Prostate gland (tissue), 2 donors: ENCODE results near the gene RD3L. TPM values are rescaled to one million over a fixed set of nuclear protein-coding genes. Genes with fewer than 3 reads are reported as not detected.
"Not testable (repeated sequence)": the region's sequence is repeated elsewhere in the genome, so short reads cannot be mapped to it uniquely, and the experiment has no call there.

Experiments
- DNase-seq: peaks from one replicate; pipeline ENCODE4 v3.0.0-alpha.2; 2019; ENCODE audit warnings: low spot score
- H3K27ac ChIP-seq, 2 donors: fragments of 200-600 bp; sonication (generic); 2 replicates each; pipeline ENCODE4 v1.5.1; 2017 to 2019
- H3K27me3 ChIP-seq: fragments of 200-600 bp; sonication (generic); replicated peaks from 2 replicates; pipeline ENCODE4 v1.5.1; 2019; ENCODE audit not compliant: insufficient read depth
- H3K36me3 ChIP-seq, 2 donors: fragments of 200-600 bp; sonication (generic); 1 replicate in 1 of 2; 2 replicates in 1 of 2; pipeline versions ENCODE4 v1.5.1 to v1.8.1; 2017 to 2019
- H3K4me1 ChIP-seq: fragments of 200-600 bp; sonication (generic); replicated peaks from 2 replicates; pipeline ENCODE4 v1.5.1; 2019
- H3K4me3 ChIP-seq, 2 donors: fragments of 200-600 bp; sonication (generic); 2 replicates each; pipeline ENCODE4 v1.5.1; 2017 to 2019
- H3K9me3 ChIP-seq: fragments of 200-600 bp; sonication (generic); 2 replicates; pipeline ENCODE4 v1.5.1; 2017
- CTCF ChIP-seq, 4 experiments: fragments of 200-600 bp in 2 of 4; fragments of 450-650 bp in 2 of 4; sonication (generic) in 2 of 4; IDR thresholded peaks; 1 replicate in 3 of 4; 2 replicates in 1 of 4; pipeline ENCODE4 v1.5.1; 2016 to 2019; ENCODE audit warnings: antibody characterized with exemption in 4 of 4, mild to moderate bottlenecking in 2 of 4, moderate library complexity in 2 of 4
- POLR2A ChIP-seq: fragments of 450-650 bp; IDR thresholded peaks from one replicate; pipeline ENCODE4 v1.6.1; 2016; ENCODE audit warnings: antibody characterized with exemption, mild to moderate bottlenecking
- POLR2AphosphoS5 ChIP-seq: sonication (generic); formaldehyde crosslinking; IDR thresholded peaks from one replicate; pipeline ENCODE4 v1.6.1; 2017; ENCODE audit warnings: antibody characterized with exemption
- WGBS: methylation state at CpG from one replicate; pipeline ENCODE4 v1.1.5; 2018; 5-methylcytosine and 5-hydroxymethylcytosine counted together
- intact Hi-C: fragments of 100-400 bp; cut with DNase I; formaldehyde crosslinking; loops from one replicate; pipeline ENCODE4 v1.14.2; 2022
- total RNA-seq, 2 donors: library from RNA; depleted of rRNA; stranded (reverse); fragments of >200 nt; gene quantifications; one replicate each; pipeline ENCODE4 v1.1.0, GENCODE V29; 2016

Gene RD3L
- total RNA-seq: not detected

GRCh38 chr14:103941973-103942736 is at the start of gene RD3L:
TSS of gene RD3L (minus strand) at chr14:103942529. CDS start at chr14:103941695, 834 bp downstream.
- no peaks in the 10 kb centered on the region for H3K9me3 ChIP-seq
- TF ChIP-seq CTCF (IDR thresholded peaks at IDR 0.05) (no peak), POLR2A (no peak), POLR2AphosphoS5 (no peak)
- intact Hi-C loops: no loop called here
- no peak for DNase-seq
- H3K4me1 ChIP-seq: no peaks in the 10 kb centered on the region
- no peaks in the 10 kb centered on the region for H3K36me3 ChIP-seq
- H3K4me3 ChIP-seq: no peak within 1 kb of the TSS
- H3K27ac ChIP-seq: no peak within 1 kb of the TSS
- H3K27me3 ChIP-seq: no peaks in the 10 kb centered on the region
- 73% methylated on average over 14 of the region's 14 CpGs for WGBS

- Histone ChIP-seq H3K27ac (no peak overlapping the region), H3K4me1 (no peaks in the 10 kb centered on the region), H3K4me3 (no peak overlapping the region), H3K36me3 (no peaks in the 10 kb centered on the region), H3K9me3 (no peaks in the 10 kb centered on the region), H3K27me3 (no peaks in the 10 kb centered on the region)
- intact Hi-C loops: no loop called here
- TF ChIP-seq CTCF (IDR thresholded peaks at IDR 0.05): no peak
- TF ChIP-seq POLR2A: no peak
- no peak for TF ChIP-seq POLR2AphosphoS5
- WGBS: 96% methylated on average over 4 of the region's 4 CpGs
- no peak for DNase-seq
Measured at GRCh38 chr14:103989964-103990363, 47.6 kb upstream of the RD3L start.

- 88% methylated on average over 1 of the region's 1 CpG for WGBS
- H3K36me3 ChIP-seq: no peaks in the 10 kb centered on the region
Measured at GRCh38 chr14:103989034-103989433, 46.7 kb upstream of the RD3L start.

GRCh38 chr14:103984196-103984595 is 41.9 kb upstream of the RD3L start:
- no peak for TF ChIP-seq POLR2AphosphoS5
- TF ChIP-seq CTCF (IDR thresholded peaks at IDR 0.05): no peak
- TF ChIP-seq POLR2A: no peak
- Histone ChIP-seq H3K4me1 (no peaks in the 10 kb centered on the region), H3K9me3 (no peaks in the 10 kb centered on the region), H3K27me3 (no peaks in the 10 kb centered on the region), H3K27ac (no peak overlapping the region), H3K4me3 (no peak overlapping the region), H3K36me3 (no peaks in the 10 kb centered on the region)
- intact Hi-C loops: no loop called here
- no peak for DNase-seq
- 94% methylated on average over 5 of the region's 5 CpGs for WGBS

More at GRCh38 chr14:103989034-103989433, 46.7 kb upstream of the RD3L start:
- intact Hi-C loops: no loop called here
- no peaks in the 10 kb centered on the region for H3K27me3 ChIP-seq
- no peak overlapping the region for H3K27ac ChIP-seq
- no peaks in the 10 kb centered on the region for H3K4me1 ChIP-seq
- H3K9me3 ChIP-seq: no peaks in the 10 kb centered on the region
- DNase-seq: no peak
- no peak for TF ChIP-seq CTCF (IDR thresholded peaks at IDR 0.05)
- no peak for TF ChIP-seq POLR2A
- no peak for TF ChIP-seq POLR2AphosphoS5
- H3K4me3 ChIP-seq: no peak overlapping the region

GRCh38 chr14:103980623-103981238 is 38.4 kb upstream of the RD3L start:
- not testable (repeated sequence) for H3K27ac ChIP-seq, H3K27me3 ChIP-seq, H3K4me3 ChIP-seq, H3K4me1 ChIP-seq, H3K9me3 ChIP-seq, H3K36me3 ChIP-seq
- intact Hi-C loops: loop anchor here (2.0 kb wide), 1 partner anchor 172 kb away; no protein-coding TSS in a partner anchor
- peak in 3 of 4 experiments; percentile 47 to 64 (median 60) for TF ChIP-seq CTCF (IDR thresholded peaks at IDR 0.05)
- TF ChIP-seq POLR2AphosphoS5: peak; percentile 8
- WGBS: 53% methylated on average over 14 of the region's 14 CpGs
- peak; percentile 14 for DNase-seq
